D721Med (cell line): Measurements from ENCODE around the gene STOM.

Source experiments
- DNase-seq: peaks from one replicate; pipeline ENCODE4 v3.0.0; 2011; ENCODE audit warnings: low spot score; ENCODE audit not compliant: insufficient read length
- FAIRE-seq: peaks from 2 replicates; lab custom pipeline; 2011; peaks lifted over from hg19 to GRCh38; lab: Jason Lieb, UNC
- CTCF ChIP-seq: IDR thresholded peaks from 2 replicates; pipeline ENCODE4 v1.5.1; 2012; ENCODE audit warnings: mild to moderate bottlenecking, control low read depth; ENCODE audit not compliant: insufficient read depth; ENCODE audit errors: missing control alignments

Gene STOM

GRCh38 chr9:121364886-121365285, 5.2 kb downstream of the STOM start:
- DNase-seq (no peak), FAIRE-seq (no peak)
- no peak for TF ChIP-seq CTCF

GRCh38 chr9:121364077-121364476, 6.0 kb downstream of the STOM start:
- TF ChIP-seq CTCF = no peak
- peak; percentile 84 for FAIRE-seq
- DNase-seq = no peak

- no peak for TF ChIP-seq CTCF
- DNase-seq (no peak), FAIRE-seq (no peak)
Observed at GRCh38 chr9:121363622-121363961, 6.5 kb downstream of the STOM start.

GRCh38 chr9:121362813-121363621, 7.0 kb downstream of the STOM start:
- no peak for FAIRE-seq
- no peak for DNase-seq

GRCh38 chr9:121360601-121361374, 9.3 kb downstream of the STOM start:
- TF ChIP-seq CTCF = no peak
- DNase-seq = no peak
- FAIRE-seq = peak; percentile 75

More at GRCh38 chr9:121362813-121363621, 7.0 kb downstream of the STOM start:
- no peak for TF ChIP-seq CTCF

GRCh38 chr9:121359351-121360294, 10.4 kb downstream of the STOM start:
- DNase-seq = no peak
- no peak for FAIRE-seq
- no peak for TF ChIP-seq CTCF
